OCI-LY7 (cell line): ENCODE data around the gene NAALAD2.

Experiments
- EZH2phosphoT487 ChIP-seq: fragments of 200-600 bp; sonication (generic); IDR thresholded peaks from 2 replicates; pipeline ENCODE4 v1.6.1; 2018; ENCODE audit warnings: low read depth, borderline replicate concordance, mild to moderate bottlenecking, mixed run types, antibody characterized with exemption, low read length, moderate library complexity, mixed read lengths
- TF ChIP-seq, protein P1 (sequence below): fragments of 200-600 bp; sonication (generic); conservative IDR thresholded peaks from 2 replicates; pipeline ENCODE4 v1.5.1; 2014; ENCODE audit warnings: mild to moderate bottlenecking, antibody characterized with exemption, low read length, moderate library complexity, mixed read lengths

- TF ChIP-seq EZH2phosphoT487, result no peak
- TF ChIP-seq, protein P1, sequence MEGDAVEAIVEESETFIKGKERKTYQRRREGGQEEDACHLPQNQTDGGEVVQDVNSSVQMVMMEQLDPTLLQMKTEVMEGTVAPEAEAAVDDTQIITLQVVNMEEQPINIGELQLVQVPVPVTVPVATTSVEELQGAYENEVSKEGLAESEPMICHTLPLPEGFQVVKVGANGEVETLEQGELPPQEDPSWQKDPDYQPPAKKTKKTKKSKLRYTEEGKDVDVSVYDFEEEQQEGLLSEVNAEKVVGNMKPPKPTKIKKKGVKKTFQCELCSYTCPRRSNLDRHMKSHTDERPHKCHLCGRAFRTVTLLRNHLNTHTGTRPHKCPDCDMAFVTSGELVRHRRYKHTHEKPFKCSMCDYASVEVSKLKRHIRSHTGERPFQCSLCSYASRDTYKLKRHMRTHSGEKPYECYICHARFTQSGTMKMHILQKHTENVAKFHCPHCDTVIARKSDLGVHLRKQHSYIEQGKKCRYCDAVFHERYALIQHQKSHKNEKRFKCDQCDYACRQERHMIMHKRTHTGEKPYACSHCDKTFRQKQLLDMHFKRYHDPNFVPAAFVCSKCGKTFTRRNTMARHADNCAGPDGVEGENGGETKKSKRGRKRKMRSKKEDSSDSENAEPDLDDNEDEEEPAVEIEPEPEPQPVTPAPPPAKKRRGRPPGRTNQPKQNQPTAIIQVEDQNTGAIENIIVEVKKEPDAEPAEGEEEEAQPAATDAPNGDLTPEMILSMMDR, result no peak
Observed at GRCh38 chr11:90197377-90197776, 62.9 kb downstream of the NAALAD2 start.
